Stimulated activated CD4-positive, alpha-beta T cell treated with anti-CD3 and anti-CD28 coated beads, Interleukin-4, amount 100 ng/mL, for 24 hours (primary cell): ENCODE results near the gene CACNB2.

Source experiments
- DNase-seq: peaks from one replicate; pipeline ENCODE4 v3.0.0-alpha.2; 2020

CACNB2 gene

DNA sequence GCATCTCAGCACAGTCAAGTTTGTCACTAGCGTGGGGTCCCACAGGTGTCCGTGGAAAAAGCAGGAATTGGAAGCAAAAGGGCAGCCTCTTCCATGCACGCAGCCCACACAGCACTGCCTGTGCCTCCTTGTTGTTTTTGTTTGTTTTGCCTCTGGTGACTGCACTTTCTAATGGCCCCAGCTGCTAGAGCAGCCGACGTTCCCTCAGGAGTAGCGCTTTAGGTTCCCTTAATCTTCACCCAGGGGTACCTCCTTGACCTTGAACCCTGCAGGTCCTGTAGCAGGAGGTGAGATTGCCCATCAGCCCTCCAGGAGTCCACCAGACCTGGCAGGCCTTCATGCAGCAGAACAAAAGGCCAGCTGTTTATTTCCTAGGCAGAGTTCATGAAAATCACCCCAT is 210.1 kb downstream of the CACNB2 start:
- no peak for DNase-seq

- DNase-seq, result no peak
Measured at GRCh38 chr10:18351421-18351820, 211.2 kb downstream of the CACNB2 start.

DNA sequence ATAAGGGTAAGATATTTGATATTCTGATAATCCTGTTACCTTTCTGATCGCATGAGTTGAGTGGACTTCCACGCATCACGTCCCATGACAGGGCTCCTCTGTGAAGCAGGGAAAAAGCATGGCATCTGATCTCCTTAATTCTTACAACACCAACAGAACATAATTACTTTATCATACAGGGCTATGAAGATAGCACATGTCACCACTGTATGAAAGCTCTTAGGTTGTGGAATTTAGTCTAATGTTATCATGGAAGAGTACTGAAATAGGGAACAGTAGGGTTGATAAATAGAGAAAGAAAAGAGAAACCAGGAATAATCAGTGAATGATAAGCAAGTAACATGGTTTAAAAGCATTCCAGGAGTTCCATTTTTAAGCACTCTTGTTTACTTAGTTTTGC is 212.0 kb downstream of the CACNB2 start:
- DNase-seq, result no peak

GRCh38 chr10:18359812-18360211 is 219.6 kb downstream of the CACNB2 start:
- DNase-seq, result no peak

- DNase-seq, result no peak
Measured at GRCh38 chr10:18362892-18363291, 222.7 kb downstream of the CACNB2 start.

DNA sequence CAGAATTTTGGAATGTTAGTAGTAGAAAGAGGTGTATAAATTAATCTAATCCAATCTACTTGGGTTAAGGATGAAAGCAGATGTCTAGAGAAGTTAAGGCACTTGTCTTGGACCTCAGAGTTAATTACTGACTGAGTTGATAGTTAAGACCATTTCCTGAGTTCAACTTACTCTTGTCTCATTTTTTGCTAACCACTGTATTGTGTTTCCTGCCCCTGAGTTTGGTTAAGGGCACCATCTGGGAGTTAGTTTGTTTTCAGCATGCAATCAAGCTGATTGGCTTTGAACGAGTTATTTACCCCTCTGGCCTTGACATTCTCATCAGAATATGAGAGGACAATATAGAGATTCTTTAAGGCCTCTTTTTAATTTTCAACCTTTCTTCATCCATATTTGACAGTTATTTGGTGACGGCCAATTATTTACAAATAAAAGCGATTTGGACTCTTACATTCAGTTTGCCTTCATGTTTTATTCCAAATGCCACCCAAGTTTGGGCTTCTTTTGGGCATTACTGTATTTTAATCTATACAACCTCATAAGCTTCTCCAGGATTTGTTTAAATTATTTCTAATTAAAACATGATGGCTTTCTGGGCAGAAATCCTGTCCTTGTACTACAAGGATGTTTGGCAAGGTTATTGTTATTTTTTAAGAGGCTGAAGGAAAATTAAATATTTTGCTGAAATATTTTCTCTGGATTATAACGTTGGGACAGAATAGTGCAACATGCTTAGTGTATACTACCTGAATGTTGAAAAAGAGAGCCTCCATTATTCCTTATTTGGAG is 225.0 kb downstream of the CACNB2 start:
- DNase-seq, result no peak

- no peak for DNase-seq
Measured at GRCh38 chr10:18367840-18368239, 227.6 kb downstream of the CACNB2 start.

DNA sequence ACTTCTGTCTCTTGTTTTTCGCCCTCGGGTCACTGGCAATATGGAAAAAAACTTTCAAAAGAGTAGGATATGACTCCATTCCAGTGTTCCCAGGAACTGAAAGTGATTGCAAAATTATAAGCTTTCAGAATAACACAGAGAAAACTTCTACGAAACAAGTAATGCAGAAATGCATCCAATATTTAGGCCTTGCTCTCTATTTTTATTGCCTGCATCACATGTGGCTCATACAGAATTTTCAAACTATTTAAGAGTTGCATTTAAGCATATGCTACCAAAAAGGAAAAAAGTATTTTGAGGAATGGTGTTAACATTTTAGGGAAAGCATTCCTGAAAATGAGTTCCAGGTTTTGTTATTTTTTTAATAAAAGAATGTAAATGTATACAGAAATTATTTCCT is 228.0 kb downstream of the CACNB2 start:
- DNase-seq, result no peak

DNA sequence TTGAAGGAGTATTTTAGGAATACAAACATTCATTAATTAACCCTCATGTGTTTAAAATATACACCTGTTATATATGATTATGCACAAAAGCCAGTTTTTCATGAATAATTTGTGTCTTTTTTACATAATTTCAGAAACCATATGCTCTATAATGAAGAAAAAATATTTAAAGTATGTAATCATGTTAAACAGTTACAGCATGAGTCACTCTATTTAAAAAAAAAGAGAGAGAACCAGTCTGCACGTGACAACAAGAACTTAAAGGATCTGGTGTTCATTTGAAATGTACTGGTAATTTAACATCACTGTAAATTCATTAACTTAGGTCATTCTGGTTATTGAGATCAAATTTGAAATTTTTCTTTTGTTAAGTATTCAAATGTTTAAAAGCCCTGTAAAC is 228.5 kb downstream of the CACNB2 start:
- DNase-seq, result no peak

DNA sequence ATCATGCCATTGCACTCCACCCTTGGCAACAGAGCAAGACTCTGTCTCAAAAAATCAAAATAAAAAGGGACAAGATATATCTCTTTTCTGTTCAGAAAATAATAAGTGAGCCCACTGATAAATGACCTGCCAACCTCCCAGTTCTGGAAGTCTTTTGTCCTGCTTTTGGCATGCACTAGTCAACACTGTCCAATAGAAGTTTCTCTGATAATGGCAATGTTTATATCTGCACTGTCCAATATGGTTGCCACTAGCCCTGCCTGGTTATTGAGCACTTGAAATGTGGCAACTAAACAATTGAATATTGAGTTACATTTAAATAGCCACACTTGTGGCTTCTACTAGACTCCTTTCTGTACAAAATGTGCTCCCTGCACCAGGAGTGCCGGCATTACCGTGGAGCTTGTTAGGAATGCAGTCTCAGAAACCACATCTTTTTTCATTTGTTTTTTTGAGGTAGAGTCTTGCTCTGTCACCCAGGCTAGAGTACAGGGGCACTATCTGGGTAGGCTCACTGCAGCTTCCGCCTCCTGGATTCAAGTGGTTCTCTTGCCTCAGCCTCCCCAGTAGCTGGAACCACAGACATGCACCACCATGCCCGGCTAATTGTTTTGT is 229.7 kb downstream of the CACNB2 start:
- DNase-seq, result no peak

DNA sequence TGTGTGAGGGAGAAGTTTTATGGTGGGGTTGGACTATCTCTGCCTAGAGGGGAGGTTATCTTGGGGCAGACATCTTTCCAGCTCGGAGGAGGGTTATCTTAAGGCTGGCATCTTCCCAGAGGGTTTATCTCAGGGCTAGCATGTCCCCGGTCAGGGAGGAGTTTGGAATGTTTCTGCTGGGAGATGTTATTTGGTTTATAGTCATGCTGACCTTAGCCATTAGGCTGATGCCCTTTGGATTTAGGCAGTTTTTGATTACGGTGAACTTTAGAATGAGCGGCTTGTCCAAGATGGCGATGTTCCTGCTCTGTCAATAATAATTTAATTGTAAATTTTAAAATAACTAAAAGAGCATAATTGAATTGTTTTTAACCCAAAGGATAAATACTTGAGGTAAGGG is 236.4 kb downstream of the CACNB2 start:
- no peak for DNase-seq

DNA sequence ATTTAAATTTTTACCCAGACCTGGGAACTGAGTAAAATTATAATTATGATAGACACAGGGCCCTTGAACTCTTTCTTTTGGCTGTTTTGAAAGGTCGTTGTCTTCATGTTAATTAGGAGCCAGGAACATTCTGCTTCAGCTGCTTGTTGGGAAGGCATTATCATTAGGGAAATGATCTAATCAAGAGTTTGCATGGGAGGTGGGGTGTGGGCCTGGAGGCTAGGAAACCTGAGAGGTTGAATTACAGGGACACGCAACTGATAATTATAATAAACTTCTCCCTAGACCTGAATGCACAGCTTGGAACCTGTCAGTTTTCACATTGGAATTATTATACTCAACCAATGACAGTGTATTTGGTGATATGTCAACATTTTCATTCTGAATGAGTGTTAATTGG is 237.7 kb downstream of the CACNB2 start:
- DNase-seq, result no peak

DNA sequence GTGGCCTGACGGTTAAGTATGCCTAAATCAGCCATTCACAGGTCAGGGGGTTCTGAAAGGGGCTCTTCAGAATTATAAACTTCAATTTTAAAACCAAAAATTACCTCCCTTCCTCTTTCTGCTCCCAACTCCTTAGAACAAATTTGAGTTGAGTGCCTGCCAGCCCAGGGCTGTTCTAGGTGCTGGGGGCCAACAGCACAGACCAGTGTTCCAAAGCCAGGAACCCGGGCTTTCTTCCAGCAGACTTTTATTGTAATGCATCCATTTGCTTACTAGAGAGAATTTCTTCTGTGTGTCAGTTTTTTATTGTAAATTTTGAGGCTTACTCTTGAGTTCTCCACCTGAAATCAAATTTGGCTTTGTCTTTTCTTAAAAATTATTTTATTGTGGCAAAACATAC is 238.5 kb downstream of the CACNB2 start:
- no peak for DNase-seq

- DNase-seq, result no peak
Measured at GRCh38 chr10:18381679-18382078, 241.5 kb downstream of the CACNB2 start.

- no peak for DNase-seq
Measured at GRCh38 chr10:18397906-18398305, 257.7 kb downstream of the CACNB2 start.

- no peak for DNase-seq
Measured at GRCh38 chr10:18399158-18399557, 258.9 kb downstream of the CACNB2 start.

DNA sequence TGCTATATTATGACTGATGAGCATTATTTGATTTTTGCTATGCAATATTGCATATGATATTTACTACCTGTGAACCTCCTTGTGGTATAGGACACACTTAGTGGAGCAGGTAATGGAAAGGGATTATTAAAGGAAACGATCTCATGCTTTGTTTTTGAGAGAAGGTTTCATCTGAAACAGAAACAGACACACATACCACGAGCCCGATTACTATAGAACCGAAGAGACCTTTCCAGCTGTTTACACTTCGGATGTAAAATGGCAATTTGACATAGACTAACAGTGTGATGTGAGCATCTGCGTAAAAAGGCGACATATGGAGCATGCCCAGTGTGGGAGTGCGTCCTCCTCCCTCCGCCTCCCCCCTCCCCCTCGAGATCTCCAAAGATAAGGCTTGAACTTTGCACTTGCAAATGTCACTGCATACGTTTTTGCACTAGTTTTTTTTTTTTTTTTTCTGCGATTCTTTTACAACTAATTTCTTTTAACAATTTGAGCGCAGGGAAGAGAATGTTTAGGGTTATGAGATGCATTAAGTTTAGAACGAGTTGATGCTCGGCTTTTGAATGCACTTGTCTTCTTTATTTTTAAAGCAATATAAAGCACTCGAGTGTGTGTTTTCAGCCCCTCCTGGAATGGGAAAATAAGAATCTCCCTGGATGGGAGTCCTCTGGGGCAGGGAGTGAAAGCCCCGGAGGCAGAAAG is 260.1 kb downstream of the CACNB2 start:
- DNase-seq, result no peak

GRCh38 chr10:18400906-18401245 is 260.7 kb downstream of the CACNB2 start:
- DNase-seq, result no peak

- DNase-seq, result no peak
Measured at GRCh38 chr10:18401416-18402195, 261.4 kb downstream of the CACNB2 start.

DNA sequence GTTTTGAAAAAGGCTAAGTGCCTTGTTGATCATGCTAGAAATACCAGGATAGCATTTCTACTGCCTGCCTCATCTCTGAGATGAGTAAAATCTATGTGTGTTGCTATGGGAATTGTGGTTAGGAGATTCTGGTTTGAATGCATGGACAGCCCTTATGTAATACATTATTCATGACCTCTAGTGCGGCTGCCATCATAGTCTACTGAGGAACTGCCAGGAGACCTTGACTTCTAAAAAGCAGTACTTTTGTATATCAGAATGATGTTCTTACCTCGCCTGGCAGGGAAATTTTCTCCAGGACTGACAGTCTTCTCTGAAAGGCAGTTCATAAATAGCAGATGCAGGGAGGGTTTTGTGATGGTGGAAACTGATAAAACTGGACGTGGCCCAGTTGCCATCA is 262.6 kb downstream of the CACNB2 start:
- DNase-seq, result no peak

GRCh38 chr10:18404530-18404929 is 264.3 kb downstream of the CACNB2 start:
- no peak for DNase-seq

DNA sequence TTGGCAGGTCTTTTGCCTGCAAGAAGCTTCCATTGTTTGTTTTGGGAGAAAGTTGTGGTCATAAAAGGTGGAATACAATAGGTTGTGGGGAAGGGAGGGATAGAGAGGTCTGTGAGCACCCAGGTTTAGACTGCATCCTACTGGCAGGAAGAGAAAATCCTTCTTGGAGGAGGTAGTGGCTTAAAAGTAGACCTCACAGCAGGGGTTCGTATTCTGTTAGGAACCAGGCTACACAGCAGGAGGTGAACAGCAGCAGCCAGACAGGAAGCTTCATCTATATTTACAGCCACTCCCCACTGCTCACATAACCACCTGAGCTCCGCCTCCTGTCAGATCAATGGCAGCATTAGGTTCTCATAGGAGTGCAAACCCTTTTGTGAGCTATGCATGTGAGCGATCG is 265.9 kb downstream of the CACNB2 start:
- DNase-seq, result no peak

- DNase-seq, result no peak
Measured at GRCh38 chr10:18409599-18410397, 269.6 kb downstream of the CACNB2 start.
